COLO668 (cell line): ENCODE results near the gene PRAMEF9.
A peak's percentile ranks its signal among the peaks of the same experiment; 100 is the strongest.
"Not testable (repeated sequence)": the region's sequence is repeated elsewhere in the genome, so short reads cannot be mapped to it uniquely, and the experiment has no call there.

ENCODE experiments used
- DNase-seq: peaks from one replicate; lab custom pipeline; 2025; ENCODE audit not compliant: unreplicated experiment; lab: John Stamatoyannopoulos, UW

The PRAMEF9 gene

GRCh38 chr1:13171548-13171947 is at the start of gene PRAMEF9:
Gene PRAMEF9 (plus strand): TSS chr1:13171848. CDS start chr1:13175281, 3,433 bp downstream.
- DNase-seq = not testable (repeated sequence)

DNA sequence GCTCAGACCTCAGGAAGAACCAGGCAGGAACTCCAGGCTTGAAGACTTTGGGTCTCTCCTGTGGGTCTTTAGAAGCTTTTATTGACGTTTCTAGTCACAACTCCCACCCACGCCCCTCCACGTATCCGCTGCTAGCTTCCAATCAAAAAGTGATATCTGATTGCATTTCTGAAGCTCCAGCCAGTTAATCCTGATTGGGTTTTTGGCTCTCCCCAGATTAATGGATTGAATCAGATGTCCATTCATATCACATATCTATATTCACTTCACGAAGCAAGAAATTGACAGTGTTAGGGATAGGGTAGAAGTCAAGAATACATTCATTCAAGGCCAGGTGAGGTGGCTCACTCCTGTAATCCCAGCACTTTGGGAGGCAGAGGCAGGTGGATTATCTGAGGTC is 15.7 kb upstream of the PRAMEF9 start, which contains the start of gene PRAMEF26:
Gene PRAMEF26 (minus strand): TSS at position 101 of the 400 bp plus-strand sequence. CDS start 2,914 bp downstream, outside the sequence.
- DNase-seq = not testable (repeated sequence)

DNA sequence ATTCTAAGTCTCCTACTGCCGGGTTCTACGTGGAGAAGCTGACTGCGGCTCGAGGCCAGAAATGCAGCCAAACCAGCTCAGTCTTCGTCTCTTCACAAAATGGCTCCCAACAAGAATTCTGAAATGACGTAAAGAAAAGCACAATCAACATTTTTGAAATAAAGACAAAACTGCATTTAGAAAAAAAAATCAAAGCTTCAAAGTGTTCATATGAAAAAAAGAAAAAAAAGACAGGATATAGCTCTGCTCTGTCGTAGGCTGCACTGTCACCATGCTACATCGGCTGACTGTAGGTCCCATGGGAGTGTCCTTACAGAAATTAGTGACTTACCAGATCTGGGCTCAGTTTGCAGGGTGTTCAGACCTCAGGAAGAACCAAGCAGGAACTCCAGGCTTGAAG is 6.1 kb upstream of the PRAMEF9 start, which contains the start of gene HNRNPCL4:
Gene HNRNPCL4 (minus strand): TSS at position 101 of the 400 bp plus-strand sequence. CDS start 164 bp downstream, outside the sequence.
- not testable (repeated sequence) for DNase-seq

- not testable (repeated sequence) for DNase-seq
Measured at GRCh38 chr1:13201309-13201708, 29.7 kb downstream of the PRAMEF9 start, which contains the start of gene PRAMEF13. Gene PRAMEF13 (minus strand): TSS chr1:13201409. CDS start chr1:13199589, 1,820 bp downstream.

- DNase-seq = not testable (repeated sequence)
Measured at GRCh38 chr1:13208712-13209111, 37.1 kb downstream of the PRAMEF9 start.

- not testable (repeated sequence) for DNase-seq
Measured at GRCh38 chr1:13216619-13217018, 45.0 kb downstream of the PRAMEF9 start.

- not testable (repeated sequence) for DNase-seq
Measured at GRCh38 chr1:13219203-13219602, 47.6 kb downstream of the PRAMEF9 start.

DNA sequence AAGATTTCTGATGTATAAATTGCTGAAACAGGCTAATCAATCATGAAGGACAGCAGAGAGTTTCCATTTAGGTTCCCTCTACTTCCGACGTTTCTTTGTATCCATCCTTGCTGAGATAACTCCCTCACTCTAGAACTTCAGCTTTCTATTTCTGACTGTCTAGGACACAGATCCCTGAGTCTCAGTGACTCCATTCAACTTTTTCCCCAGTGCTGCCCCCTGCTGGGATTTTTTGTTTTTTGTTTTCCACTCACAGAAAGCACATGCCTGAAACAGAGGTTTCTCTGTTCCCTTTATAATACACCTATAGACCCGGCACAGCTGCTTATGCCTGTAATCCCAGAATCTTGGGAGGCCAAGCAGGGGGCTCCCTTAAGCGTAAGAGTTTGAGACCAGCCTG is 51.1 kb downstream of the PRAMEF9 start:
- not testable (repeated sequence) for DNase-seq

GRCh38 chr1:13224480-13225060 is 52.9 kb downstream of the PRAMEF9 start:
- DNase-seq = no peak

DNA sequence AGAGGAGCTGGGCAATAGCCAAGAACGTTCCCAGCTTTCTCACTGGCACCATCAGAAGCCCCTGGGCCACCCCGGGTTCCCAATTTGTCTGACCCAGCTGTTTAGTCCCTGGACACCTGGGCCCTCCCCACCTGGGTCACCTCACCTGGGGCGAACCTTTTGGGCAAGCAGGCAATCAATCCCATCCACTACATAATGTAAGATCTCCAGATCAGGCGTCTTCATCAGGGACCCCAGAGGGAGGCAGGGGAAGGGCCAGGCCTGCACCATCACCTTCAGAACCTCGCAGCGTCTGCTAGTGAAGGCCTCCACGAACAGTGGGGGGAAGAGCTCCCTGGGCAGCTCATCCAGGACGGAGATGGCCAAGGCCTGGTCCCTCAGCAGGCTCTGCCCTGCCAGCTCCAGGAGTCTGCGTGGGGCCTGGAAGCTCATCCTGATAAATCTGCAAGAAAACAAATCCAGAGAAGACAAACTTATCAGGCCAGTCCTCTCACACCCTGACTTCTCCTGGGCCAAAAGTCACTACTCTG is 54.1 kb downstream of the PRAMEF9 start, which contains the start of gene PRAMEF18:
Gene PRAMEF18 (minus strand): TSS at position 480 of the 530 bp plus-strand sequence. CDS start 48 bp downstream, at position 432.
- DNase-seq = not testable (repeated sequence)

GRCh38 chr1:13227271-13228055 is 55.8 kb downstream of the PRAMEF9 start:
- DNase-seq = not testable (repeated sequence)

- DNase-seq = peak; percentile 57
Measured at GRCh38 chr1:13228343-13228781, 56.7 kb downstream of the PRAMEF9 start.
